NCI-H774 (cell line): ENCODE data around the gene RASGRF1.
"Not testable (repeated sequence)": the region's sequence is repeated elsewhere in the genome, so short reads cannot be mapped to it uniquely, and the experiment has no call there.

Experiments used
- DNase-seq: peaks from one replicate; lab custom pipeline; 2025; lab: John Stamatoyannopoulos, UW

The RASGRF1 gene

GRCh38 chr15:78930577-78931388, 159.8 kb downstream of the RASGRF1 start:
- DNase-seq, result no peak

DNA sequence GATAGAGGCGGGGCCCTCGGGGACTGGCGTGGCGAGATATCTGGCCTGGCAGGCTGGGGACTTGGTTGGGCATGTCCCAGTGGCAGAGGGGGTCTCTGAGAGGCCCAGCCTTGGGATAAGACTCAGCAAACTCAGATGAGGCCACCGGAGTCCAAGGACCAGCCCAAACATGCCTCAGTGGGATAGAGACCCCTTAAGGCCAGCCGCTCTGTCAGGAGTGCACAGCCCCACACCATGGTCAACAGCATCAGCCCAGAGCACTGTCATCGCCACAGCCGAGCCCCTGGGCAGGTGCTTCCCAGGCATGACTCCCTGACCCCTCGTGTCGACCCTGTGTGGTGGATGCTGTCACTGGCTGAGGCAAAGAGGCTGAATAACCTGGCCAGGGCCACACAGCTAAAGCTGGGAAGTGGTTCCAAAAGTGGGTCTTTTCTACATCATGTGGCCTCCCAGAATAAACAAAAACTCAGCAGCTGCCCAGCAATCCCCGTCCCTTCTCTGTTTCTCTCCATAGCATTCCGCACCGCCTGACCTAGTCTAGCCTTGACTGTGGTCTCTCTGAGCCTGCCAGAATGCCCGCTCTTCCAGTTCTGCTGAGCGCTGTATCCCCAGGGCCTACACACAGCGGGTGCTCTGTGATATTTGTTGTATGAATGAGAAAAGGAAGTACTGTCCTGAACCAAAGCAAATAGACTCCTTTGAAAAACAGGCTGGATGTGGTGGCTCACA, 160.9 kb downstream of the RASGRF1 start:
- DNase-seq, result no peak

DNA sequence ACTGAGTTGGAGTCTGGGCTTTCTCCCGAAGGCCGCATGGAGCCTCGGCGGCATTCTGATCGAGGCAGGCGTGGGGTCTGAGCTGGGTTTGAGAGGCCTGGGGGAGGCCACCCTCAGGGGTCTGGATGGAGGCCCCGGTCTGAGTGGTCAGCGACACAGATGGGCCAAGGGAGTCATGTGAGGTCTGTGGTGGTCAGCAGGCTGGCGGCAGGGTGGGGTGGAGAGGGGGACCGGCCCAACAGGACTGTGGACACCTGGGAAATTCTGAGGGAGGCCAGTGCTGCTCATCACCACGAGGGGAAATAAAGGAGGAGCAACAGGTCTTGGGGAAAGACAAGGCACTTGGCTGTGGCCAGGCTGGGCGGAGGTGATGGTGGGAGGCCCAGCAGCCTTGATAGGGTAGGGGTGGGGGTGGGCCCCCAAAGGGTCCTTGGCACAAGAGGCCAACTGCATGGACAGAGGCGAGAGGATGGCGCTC, 161.9 kb downstream of the RASGRF1 start:
- DNase-seq, result no peak

GRCh38 chr15:78928176-78928575, 162.4 kb downstream of the RASGRF1 start:
- DNase-seq, result not testable (repeated sequence)

DNA sequence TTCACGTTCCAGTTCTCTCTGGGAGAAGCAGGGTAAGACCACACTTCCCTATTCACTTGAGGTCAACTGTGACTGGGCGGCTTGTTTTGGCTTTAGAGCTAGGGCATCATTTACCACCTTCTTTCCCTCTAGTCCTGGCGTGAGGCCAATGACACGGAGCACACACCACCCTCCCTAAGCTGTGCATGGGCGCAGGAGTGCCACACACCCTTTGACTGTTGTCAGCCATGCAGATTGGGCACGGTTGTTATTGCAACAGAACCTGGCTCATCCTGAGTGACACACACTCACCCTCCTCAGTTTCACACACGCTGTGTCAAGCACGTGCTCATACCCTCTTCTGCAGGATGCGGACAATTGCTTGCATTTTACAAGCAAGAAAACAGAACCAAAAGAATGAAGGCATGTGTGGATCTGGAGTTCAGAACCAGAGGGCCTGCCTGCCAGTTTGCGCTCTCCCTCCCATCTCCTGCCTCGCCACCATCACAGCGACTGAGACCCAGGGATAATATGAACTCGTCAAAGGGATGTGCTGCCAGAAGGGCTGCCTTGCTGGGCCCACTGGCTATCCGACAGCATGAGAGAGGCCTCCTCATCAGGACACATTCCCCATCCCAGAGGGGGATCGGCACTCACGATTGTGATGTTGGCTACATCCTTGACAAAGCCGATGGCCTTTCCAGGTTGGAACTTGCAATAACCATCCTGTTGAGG, 163.3 kb downstream of the RASGRF1 start:
- DNase-seq, result no peak

GRCh38 chr15:78925956-78926743, 164.4 kb downstream of the RASGRF1 start:
- DNase-seq, result no peak

DNA sequence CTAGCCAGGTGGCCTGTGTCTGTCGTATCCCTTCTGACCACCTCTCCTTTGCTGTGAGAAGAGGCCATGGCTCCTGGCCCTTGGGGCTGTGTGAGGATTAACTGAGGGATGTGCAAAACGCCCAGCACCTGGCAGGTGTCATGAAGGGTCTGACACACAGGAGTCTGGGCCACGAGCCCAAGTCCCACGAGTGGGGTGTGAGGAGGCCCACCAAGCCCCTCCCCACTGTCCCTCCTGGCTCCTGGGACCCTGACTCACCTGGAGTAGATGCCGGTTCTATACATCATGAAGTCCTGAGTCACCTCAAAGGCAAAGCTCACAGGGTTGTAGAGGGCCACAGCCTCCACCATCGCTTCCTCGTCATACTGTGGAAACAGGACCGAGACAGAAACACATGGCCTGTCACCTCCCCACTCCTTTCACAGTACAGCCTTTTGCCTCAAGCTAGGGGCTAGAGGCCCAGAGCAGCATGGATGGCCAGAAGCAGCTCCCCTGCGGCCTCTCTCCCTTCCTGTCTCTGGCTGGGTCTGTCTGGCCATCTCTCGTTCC, 165.4 kb downstream of the RASGRF1 start:
- no peak for DNase-seq

DNA sequence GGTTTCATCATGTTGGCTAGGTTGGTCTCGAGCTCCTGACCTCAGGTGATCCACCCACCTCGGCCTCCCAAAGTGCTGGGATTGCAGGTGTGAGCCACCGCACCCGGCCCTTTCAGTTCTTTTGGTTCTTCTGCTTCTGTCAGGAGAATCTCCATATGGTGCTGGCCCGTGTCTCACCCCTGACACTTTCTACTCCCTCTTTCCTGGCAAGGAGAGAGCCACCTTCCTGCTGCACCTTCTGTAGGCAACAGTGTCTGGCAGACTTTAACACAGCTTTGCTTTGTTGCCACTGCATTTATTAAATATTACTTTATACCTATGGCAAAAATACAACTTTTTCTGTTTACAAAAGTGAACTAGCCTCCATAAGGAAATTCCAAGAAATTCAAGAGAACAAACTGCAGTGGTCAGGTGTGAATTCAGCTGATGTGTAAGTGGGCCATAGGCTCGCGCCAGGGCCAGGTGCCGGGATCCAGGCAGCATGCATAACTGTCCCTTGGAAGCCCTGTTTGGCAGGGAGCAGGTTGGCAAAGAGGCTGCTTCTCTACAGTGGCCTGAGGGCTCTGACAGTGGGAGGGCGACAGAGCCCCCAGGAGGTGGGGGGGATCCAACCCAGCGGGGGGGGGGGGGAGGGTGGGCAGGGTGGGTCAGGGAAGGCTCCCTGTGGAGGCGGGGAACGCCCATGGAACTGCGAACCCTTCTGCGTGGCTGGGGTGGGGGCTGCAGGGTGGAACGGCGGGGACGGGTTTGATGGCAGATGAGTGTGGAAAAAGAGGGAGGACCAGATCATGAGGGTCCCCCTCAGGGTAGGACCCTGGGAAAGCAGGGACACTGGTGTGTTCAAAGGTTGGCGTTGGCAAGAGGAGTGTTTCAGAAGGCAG, 166.9 kb downstream of the RASGRF1 start:
- DNase-seq, result no peak

- DNase-seq, result no peak
Observed at GRCh38 chr15:78923015-78923414, 167.6 kb downstream of the RASGRF1 start.

DNA sequence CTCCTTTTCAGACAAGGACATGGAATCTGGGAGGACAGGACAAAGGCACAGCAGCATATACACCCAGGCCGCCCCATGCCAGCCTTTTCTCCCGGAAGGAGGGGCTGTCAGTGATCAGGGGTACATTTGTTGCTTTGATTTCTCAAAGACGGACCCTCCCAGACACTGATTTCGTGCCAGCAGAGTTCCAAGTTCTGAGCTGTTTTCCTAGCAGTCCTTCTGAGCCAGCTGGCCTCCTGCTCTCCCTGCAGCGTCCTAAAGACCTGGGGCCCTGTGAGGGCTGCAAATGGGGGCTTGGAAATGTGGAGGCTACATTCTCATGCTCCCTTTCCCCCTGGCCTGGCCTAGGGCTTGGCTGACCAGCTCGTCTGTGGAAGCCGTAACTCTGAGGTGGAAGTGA, 168.1 kb downstream of the RASGRF1 start:
- DNase-seq, result no peak

DNA sequence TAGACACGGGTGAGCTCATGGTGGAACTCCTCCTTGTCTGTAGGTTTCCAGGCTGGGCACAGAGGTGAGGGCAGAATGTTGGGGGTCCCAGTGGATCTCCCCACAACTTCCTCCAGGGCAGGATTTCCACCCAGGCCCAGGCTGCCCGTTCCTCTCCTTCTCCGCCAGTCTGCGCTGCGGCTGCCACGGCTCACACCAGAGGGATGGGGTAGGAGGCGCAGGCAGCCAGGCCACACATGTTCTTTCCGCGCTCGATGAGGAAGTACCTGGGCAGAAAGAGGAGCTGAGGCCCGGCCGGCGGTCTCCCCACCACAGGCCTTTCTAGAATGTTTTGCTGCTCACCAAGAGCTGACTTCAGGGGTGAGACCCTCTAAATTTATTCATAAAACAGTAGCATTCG, 168.6 kb downstream of the RASGRF1 start:
- no peak for DNase-seq

- no peak for DNase-seq
Observed at GRCh38 chr15:78921517-78921916, 169.1 kb downstream of the RASGRF1 start.

GRCh38 chr15:78917888-78918287, 172.7 kb downstream of the RASGRF1 start:
- no peak for DNase-seq

DNA sequence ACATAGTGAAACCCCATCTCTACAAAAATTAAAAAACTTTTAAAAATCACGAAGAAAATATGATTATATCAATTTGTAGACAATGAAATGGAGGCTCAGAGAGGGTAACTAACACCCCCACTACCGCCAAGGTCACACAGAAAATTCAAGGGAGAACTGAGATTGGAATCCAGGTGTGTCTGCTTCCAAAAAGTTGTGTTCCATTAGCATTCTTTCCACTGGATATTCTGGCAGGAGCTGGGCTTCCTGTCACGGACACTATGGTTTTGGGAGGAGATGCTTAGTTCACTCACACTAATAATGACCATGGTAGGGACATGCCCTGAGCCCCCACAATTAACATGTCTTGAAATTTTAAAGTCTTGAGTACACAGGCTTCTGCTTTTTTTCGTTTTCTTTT, 174.5 kb downstream of the RASGRF1 start:
- no peak for DNase-seq

- DNase-seq, result no peak
Observed at GRCh38 chr15:78915341-78916087, 175.1 kb downstream of the RASGRF1 start.

GRCh38 chr15:78914027-78914764, 176.4 kb downstream of the RASGRF1 start:
- DNase-seq, result no peak

DNA sequence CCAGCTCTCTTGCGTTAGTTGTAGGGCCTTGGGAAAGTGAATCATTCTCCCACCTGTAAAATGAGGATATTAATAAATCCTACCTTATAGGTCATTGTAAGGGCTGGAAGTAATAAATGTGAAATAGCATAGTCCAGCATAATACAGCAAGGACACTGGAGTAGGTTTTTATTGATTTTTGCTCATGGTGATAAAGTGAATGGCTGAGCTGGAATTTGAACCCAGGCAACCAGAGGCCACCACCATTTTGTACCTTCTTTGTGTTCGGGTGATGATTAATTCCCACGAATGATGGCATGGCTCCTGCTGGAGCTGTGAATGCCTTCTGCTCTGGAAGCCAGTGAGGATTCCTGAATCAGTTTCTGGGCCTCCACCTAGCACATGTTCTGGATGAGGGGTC, 177.6 kb downstream of the RASGRF1 start:
- DNase-seq, result no peak

GRCh38 chr15:78912316-78912715, 178.3 kb downstream of the RASGRF1 start:
- DNase-seq, result no peak

- no peak for DNase-seq
Observed at GRCh38 chr15:78910271-78910670, 180.3 kb downstream of the RASGRF1 start.
